ENCODE measurements around the gene CPSF3. TPM values are rescaled to one million over a fixed set of nuclear protein-coding genes. Genes with fewer than 3 reads are reported as not detected.

The CPSF3 gene
- total RNA-seq: 10 to 100 TPM; 46.6 to 58.4 TPM

- no peaks in the 10 kb centered on the region for H3K27me3 Mint-ChIP-seq
- no peak within 1 kb of the TSS for H3K4me3 Mint-ChIP-seq
- H3K36me3 Mint-ChIP-seq: peaks cover 14% of the 10 kb centered on the region
- ATAC-seq: peak; percentile 93 to 95
- DNase-seq (ENCODE audit: low spot score): peak; percentile 99
- no peaks in the 10 kb centered on the region for H3K9me3 Mint-ChIP-seq
- peaks cover 21 to 28% of the 10 kb centered on the region in 2 donors for H3K4me1 Mint-ChIP-seq (ENCODE audit: low read depth in 2 of 2)
- no peak within 1 kb of the TSS for H3K27ac Mint-ChIP-seq
Measured at GRCh38 chr2:9423100-9423921, at the start of gene CPSF3, which contains the start of gene ITGB1BP1. CPSF3 (plus strand) TSS chr2:9423654; CDS start chr2:9423774, 120 bp downstream. ITGB1BP1 (minus strand) TSS chr2:9423528; CDS start chr2:9418697, 4,831 bp downstream.

GRCh38 chr2:9374071-9374730 is 49.3 kb upstream of the CPSF3 start:
- no peak for DNase-seq (ENCODE audit: low spot score)
- H3K27ac Mint-ChIP-seq: no peak overlapping the region
- no peaks in the 10 kb centered on the region for H3K36me3 Mint-ChIP-seq
- peaks cover 0 to 3% of the 10 kb centered on the region in 2 donors for H3K27me3 Mint-ChIP-seq
- H3K4me3 Mint-ChIP-seq: no peak overlapping the region
- no peaks in the 10 kb centered on the region for H3K4me1 Mint-ChIP-seq (ENCODE audit: low read depth in 2 of 2)
- no peaks in the 10 kb centered on the region for H3K9me3 Mint-ChIP-seq
- ATAC-seq: no peak

GRCh38 chr2:9375857-9376428 is 47.5 kb upstream of the CPSF3 start:
- H3K27me3 Mint-ChIP-seq: peaks cover 0 to 3% of the 10 kb centered on the region in 2 donors
- H3K4me1 Mint-ChIP-seq (ENCODE audit: low read depth in 2 of 2): no peaks in the 10 kb centered on the region
- no peak for DNase-seq (ENCODE audit: low spot score)
- no peak overlapping the region for H3K27ac Mint-ChIP-seq
- H3K36me3 Mint-ChIP-seq: no peaks in the 10 kb centered on the region
- no peak overlapping the region for H3K4me3 Mint-ChIP-seq
- H3K9me3 Mint-ChIP-seq: no peaks in the 10 kb centered on the region
- ATAC-seq: no peak

- no peak for ATAC-seq
Measured at GRCh38 chr2:9377461-9378097, 45.9 kb upstream of the CPSF3 start.

GRCh38 chr2:9378433-9379390 is 44.7 kb upstream of the CPSF3 start:
- Mint-ChIP-seq H3K36me3 (no peaks in the 10 kb centered on the region), H3K4me1 (ENCODE audit: low read depth in 2 of 2) (no peaks in the 10 kb centered on the region), H3K4me3 (no peak overlapping the region), H3K27ac (no peak overlapping the region), H3K9me3 (no peaks in the 10 kb centered on the region), H3K27me3 (peaks cover 0 to 3% of the 10 kb centered on the region in 2 donors)
- no peak for DNase-seq (ENCODE audit: low spot score)
- ATAC-seq: peak in 1 of 2 donors; percentile 15

More at GRCh38 chr2:9377461-9378097, 45.9 kb upstream of the CPSF3 start:
- H3K36me3 Mint-ChIP-seq: no peaks in the 10 kb centered on the region
- no peak for DNase-seq (ENCODE audit: low spot score)
- no peak overlapping the region for H3K4me3 Mint-ChIP-seq
- no peaks in the 10 kb centered on the region for H3K9me3 Mint-ChIP-seq
- peaks cover 0 to 3% of the 10 kb centered on the region in 2 donors for H3K27me3 Mint-ChIP-seq
- no peak overlapping the region for H3K27ac Mint-ChIP-seq
- H3K4me1 Mint-ChIP-seq (ENCODE audit: low read depth in 2 of 2): no peaks in the 10 kb centered on the region

GRCh38 chr2:9379391-9379755 is 44.1 kb upstream of the CPSF3 start:
- Mint-ChIP-seq H3K27ac (no peak overlapping the region), H3K27me3 (no peaks in the 10 kb centered on the region), H3K9me3 (no peaks in the 10 kb centered on the region), H3K4me3 (no peak overlapping the region), H3K4me1 (ENCODE audit: low read depth in 2 of 2) (no peaks in the 10 kb centered on the region), H3K36me3 (no peaks in the 10 kb centered on the region)
- ATAC-seq: no peak
- DNase-seq (ENCODE audit: low spot score): no peak

- DNase-seq (ENCODE audit: low spot score): no peak
- Mint-ChIP-seq H3K4me1 (ENCODE audit: low read depth in 2 of 2) (no peaks in the 10 kb centered on the region), H3K9me3 (no peaks in the 10 kb centered on the region), H3K36me3 (no peaks in the 10 kb centered on the region), H3K27me3 (no peaks in the 10 kb centered on the region), H3K27ac (no peak overlapping the region), H3K4me3 (no peak overlapping the region)
- ATAC-seq: no peak
Measured at GRCh38 chr2:9380702-9381628, 42.5 kb upstream of the CPSF3 start.

- H3K27ac Mint-ChIP-seq: no peak overlapping the region
- no peaks in the 10 kb centered on the region for H3K36me3 Mint-ChIP-seq
- H3K4me3 Mint-ChIP-seq: no peak overlapping the region
- no peak for ATAC-seq
- no peaks in the 10 kb centered on the region for H3K27me3 Mint-ChIP-seq
- H3K4me1 Mint-ChIP-seq (ENCODE audit: low read depth in 2 of 2): no peaks in the 10 kb centered on the region
- DNase-seq (ENCODE audit: low spot score): no peak
- no peaks in the 10 kb centered on the region for H3K9me3 Mint-ChIP-seq
Measured at GRCh38 chr2:9382604-9383235, 40.7 kb upstream of the CPSF3 start.

GRCh38 chr2:9384521-9384920 is 38.9 kb upstream of the CPSF3 start:
- H3K27ac Mint-ChIP-seq: no peak overlapping the region
- no peak overlapping the region for H3K4me3 Mint-ChIP-seq
- ATAC-seq: no peak
- no peaks in the 10 kb centered on the region for H3K4me1 Mint-ChIP-seq (ENCODE audit: low read depth in 2 of 2)
- no peaks in the 10 kb centered on the region for H3K9me3 Mint-ChIP-seq
- DNase-seq (ENCODE audit: low spot score): no peak
- no peaks in the 10 kb centered on the region for H3K27me3 Mint-ChIP-seq
- no peaks in the 10 kb centered on the region for H3K36me3 Mint-ChIP-seq

GRCh38 chr2:9385841-9386240 is 37.6 kb upstream of the CPSF3 start:
- Mint-ChIP-seq H3K27ac (no peak overlapping the region), H3K27me3 (no peaks in the 10 kb centered on the region), H3K4me3 (no peak overlapping the region), H3K4me1 (ENCODE audit: low read depth in 2 of 2) (no peaks in the 10 kb centered on the region), H3K9me3 (no peaks in the 10 kb centered on the region), H3K36me3 (no peaks in the 10 kb centered on the region)
- no peak for DNase-seq (ENCODE audit: low spot score)
- ATAC-seq: no peak

- no peak for ATAC-seq
- Mint-ChIP-seq H3K27ac (no peak overlapping the region), H3K27me3 (no peaks in the 10 kb centered on the region)
Measured at GRCh38 chr2:9388199-9388681, 35.2 kb upstream of the CPSF3 start.

More at GRCh38 chr2:9388199-9388681, 35.2 kb upstream of the CPSF3 start:
- Mint-ChIP-seq H3K9me3 (no peaks in the 10 kb centered on the region), H3K36me3 (no peaks in the 10 kb centered on the region), H3K4me3 (no peak overlapping the region), H3K4me1 (ENCODE audit: low read depth in 2 of 2) (no peaks in the 10 kb centered on the region)
- DNase-seq (ENCODE audit: low spot score): no peak

Data from natural killer cell treated with Interleukin-12 subunit alpha and Interleukin-12 subunit beta and Interleukin-15 and Interleukin-18, amount 100 ng/mL, for 72 hours (primary cell).